Measurements from ENCODE around the gene IL18RAP.
A peak's percentile ranks its signal among the peaks of the same experiment; 100 is the strongest.

The IL18RAP gene

DNA sequence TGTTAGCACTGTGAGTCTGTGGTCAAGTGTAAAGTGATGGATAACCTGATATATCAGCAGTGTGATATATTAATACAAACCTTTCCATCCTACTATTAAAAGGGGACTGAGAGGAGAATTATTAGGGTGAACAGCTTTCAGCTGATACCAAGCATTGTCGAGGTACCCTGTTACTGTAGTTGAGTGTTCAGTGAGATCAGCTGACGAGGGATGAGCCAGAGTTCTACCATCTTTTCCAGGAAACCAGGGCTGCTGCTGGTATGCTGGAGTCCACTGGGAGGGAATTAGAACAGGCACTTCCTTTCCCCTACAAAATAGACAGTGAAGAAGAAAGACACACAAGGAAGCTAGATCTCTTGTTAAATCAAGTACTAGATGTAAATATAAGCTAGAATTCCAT lies 408 bp downstream of the IL18RAP start:
- no peak for DNase-seq (ENCODE audit: low read depth)

DNA sequence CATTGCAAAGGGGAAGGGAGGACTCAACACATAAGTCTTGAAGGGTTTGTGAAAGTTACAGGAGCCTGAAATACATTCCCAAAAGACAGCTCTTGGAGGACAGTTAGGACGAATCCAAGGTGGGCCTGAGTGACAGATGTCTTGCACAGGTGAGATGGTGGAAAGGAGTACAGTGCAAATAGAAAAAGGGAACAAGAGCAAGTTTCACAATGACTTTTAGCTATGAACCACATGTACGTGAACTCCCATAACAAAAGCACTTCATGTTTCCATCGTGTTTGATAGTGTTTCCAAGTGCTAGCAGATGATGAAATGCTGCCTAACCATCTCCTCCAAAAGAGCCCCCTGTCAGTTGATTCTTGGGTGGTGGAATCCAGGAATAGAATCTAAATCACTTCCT lies 1.8 kb downstream of the IL18RAP start:
- no peak for DNase-seq (ENCODE audit: low read depth)

- DNase-seq (ENCODE audit: low read depth): no peak
Measured at GRCh38 chr2:102425441-102426132, 2.6 kb downstream of the IL18RAP start.

DNA sequence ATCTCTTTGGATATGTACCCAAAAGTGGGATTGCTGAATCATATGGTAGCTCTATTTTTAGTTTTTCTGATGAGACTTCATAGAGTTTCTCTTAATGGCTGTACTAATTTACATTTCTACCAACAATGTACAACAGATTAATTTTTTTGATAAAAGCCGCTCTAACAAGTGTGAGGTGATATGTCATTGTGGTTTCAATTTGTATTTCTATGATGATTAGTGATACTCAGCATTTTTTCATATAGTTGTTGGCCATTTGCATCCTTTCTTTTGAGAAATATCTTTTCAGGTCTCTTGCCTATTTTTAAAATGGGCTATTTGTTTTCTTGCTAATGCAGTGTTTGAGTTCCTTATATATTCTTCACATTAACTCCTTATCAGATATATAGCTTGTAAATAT lies 4.3 kb downstream of the IL18RAP start:
- DNase-seq (ENCODE audit: low read depth): no peak

DNA sequence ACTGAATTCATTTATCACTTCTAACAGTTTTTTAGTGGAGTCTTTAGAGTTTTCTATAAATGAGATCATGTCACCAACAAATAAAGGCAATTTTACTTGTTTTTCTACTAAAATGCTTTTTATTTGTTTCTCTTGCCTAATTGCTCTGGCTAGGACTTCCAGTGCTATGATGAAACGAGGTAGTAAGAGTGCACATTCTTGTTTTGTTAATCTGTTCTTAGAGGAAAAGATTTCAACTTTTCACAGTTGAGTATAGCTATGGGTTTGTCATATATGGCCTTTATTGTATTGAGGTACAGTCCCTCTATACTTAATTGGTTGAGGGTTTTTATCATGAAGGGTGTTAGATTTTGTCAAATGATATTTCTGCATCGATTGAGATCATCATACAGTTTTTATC lies 5.6 kb downstream of the IL18RAP start:
- DNase-seq (ENCODE audit: low read depth): no peak

GRCh38 chr2:102432386-102432785 lies 9.4 kb downstream of the IL18RAP start:
- DNase-seq (ENCODE audit: low read depth): no peak

DNA sequence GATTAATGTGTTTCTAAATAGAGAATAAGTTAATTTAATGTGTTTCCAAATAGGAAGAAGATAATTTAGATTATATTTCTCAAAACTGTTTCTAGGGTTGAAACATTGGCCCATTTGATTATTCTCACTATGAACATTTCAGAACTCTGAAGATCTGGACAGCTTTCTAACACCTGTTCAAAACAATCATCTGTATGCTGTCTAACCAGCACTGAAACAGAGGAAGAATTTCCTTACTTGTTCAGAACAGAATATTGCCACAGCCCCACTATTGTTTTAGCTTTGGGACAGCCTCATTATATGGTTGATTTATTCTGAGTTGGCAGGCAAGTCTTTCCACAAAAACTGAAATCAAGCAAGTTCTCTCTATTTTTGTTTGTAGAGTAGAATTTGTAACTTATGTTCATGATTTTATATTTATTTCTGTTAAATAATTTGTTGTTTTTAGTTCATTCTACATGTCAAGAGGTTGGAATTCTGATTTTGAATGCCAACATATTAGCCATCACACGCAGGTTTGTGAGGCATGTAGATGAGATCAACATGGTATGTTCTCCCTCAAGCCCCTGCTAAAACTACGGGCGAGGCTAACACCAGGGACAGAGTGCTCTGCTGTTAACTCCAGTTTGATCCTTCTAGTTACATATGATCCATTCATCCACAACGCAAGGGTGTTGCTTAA lies 11.2 kb downstream of the IL18RAP start:
- DNase-seq (ENCODE audit: low read depth): no peak

DNA sequence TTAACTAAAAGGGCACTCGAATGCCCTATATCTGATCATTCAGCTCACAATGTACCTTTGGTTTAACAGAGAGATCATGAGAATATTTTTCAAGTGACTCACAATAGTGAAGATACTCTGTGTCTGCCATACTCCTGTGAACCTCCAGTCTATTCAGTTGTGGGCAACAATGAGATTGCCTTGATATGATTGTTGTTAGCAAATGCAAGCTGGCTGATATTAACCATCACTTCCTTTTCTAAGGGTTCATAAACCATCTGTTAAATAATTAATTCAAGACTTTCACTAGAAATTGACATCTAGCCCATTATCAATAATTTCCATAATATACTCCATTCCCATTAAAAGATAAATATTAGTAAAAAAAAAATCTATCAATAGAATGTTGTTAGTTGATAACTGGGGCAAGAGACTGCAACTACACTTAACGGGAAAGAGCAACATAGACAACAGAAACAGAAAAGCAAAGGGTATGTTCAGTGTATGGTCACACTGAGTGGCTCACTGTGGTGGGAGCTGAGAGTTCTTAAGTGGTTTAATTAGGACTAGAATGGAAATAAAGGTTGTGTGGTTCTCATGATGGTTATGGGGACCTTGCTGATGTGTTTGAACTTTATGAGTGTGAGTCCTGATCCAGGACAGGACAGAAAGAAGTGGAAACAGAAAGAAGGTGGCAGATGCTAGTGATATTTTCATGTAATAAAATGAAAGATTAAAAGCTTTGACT lies 11.9 kb downstream of the IL18RAP start:
- no peak for DNase-seq (ENCODE audit: low read depth)

GRCh38 chr2:102435741-102436140 lies 12.8 kb downstream of the IL18RAP start:
- DNase-seq (ENCODE audit: low read depth): no peak

DNA sequence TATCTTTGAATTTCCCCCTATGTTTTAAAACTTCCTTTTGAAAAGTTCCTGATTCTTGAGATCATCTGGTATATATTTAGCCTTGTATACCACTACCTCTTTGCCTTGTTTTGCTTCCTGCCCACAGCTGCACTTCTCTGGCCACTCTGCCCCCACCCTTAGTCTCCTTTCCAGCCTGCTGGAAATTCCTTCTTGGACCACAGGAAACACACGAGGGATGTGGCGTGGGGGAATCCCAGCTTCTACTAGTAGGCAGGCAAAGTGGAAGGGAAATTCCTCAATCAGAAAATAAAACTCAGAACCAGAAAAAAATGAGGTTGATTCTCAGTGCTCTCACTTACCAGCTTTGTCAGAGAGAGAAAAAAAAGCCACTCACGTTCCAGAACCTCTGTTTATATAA lies 13.4 kb downstream of the IL18RAP start:
- no peak for DNase-seq (ENCODE audit: low read depth)

DNA sequence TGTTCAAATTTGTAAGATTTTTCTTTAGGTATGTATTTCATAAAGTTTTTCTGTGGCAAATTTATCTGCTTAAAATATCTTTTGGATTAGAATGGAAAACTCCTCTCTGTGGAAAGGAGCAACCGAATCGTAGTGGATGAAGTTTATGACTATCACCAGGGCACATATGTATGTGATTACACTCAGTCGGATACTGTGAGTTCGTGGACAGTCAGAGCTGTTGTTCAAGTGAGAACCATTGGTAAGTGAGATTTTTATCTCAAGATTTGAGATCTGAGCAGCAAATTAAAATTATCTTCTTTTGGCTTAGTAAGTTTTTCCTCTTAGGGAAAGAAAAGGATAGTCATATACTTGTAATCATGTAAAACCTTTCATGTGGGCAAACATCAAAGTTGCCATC lies 14.2 kb downstream of the IL18RAP start:
- no peak for DNase-seq (ENCODE audit: low read depth)

GRCh38 chr2:102438111-102438510 lies 15.2 kb downstream of the IL18RAP start:
- DNase-seq (ENCODE audit: low read depth): no peak

GRCh38 chr2:102438578-102438977 lies 15.6 kb downstream of the IL18RAP start:
- DNase-seq (ENCODE audit: low read depth): no peak

GRCh38 chr2:102439065-102439695 lies 16.2 kb downstream of the IL18RAP start:
- no peak for DNase-seq (ENCODE audit: low read depth)

DNA sequence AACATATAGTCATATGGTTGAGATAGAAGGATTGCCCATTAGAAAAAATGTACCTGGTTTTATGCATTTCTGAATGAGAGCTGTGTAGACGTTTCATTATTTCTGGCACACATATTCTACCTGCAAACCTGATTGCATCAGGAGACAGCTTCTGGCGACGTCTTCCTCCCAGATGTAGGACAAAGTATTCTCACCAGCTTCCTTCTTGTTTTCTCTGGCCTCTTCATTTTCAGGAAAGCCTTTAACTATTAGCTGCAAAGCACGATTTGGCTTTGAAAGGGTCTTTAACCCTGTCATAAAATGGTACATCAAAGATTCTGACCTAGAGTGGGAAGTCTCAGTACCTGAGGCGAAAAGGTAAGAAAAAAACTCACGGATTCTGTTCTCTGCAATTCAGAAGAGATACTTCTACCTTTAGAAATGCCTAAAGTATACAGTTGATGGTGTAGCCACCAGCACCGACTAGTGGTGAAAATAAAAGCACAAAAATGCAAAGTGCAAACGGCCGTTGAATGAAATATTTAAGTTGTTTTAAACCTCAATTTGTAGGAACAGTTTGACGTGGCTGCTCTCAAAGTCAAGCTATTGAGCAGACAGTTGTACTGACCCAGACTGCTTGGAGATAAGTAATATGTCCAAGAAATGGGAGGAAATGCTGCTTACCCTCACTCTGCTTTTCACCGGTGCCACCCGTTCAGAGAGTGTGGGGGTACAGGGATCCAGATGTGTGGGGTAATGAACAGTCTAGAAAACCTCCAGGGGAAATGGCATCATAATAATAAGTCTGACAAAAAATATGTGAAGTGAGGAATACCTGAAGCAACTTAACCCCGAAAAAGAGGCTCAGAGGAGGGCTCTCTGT lies 20.2 kb downstream of the IL18RAP start:
- DNase-seq (ENCODE audit: low read depth): peak; percentile 16

DNA sequence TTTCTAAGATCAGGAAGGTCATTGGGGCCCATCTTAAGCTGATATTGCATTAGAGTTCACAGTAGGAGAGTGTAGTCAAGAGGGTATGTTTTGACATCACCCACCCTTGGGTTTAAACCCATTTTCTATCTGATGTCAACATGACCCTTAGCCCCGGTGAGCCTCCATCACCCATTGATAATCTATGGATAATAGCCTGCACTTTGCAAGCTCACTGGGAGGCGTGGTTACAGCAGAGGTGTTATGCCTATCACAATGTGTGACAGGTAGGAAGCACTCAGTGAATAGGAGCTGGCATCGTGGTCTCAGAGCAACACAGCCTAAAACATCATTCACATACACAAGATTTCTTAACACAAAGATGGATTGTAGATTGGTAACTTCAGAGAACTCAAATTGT lies 21.3 kb downstream of the IL18RAP start:
- no peak for DNase-seq (ENCODE audit: low read depth)

DNA sequence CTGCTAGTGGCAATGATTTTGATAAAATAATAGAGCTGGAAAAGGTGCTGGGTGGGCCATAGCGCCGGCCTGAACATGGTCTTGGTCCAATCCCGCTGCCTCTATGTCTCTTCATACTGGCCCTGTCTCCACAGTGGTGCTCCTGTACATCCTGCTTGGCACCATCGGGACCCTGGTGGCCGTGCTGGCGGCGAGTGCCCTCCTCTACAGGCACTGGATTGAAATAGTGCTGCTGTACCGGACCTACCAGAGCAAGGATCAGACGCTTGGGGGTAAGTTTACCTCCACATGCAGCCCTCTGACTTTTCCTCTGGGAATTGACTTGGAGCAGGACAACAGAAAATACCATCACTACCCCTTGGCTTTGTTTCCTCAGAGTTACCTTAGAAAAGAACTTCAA lies 24.0 kb downstream of the IL18RAP start:
- DNase-seq (ENCODE audit: low read depth): no peak

GRCh38 chr2:102449370-102449974 lies 26.5 kb downstream of the IL18RAP start:
- peak; percentile 35 for DNase-seq (ENCODE audit: low read depth)

DNA sequence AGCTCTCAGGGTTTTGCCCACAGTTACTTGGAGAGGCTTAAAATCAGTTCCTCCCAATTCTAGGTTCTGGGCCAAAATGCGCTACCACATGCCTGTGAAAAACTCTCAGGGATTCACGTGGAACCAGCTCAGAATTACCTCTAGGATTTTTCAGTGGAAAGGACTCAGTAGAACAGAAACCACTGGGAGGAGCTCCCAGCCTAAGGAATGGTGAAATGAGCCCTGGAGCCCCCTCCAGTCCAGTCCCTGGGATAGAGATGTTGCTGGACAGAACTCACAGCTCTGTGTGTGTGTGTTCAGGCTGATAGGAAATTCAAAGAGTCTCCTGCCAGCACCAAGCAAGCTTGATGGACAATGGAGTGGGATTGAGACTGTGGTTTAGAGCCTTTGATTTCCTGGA lies 29.0 kb downstream of the IL18RAP start:
- DNase-seq (ENCODE audit: low read depth): no peak

GRCh38 chr2:102453501-102453900 lies 30.5 kb downstream of the IL18RAP start:
- DNase-seq (ENCODE audit: low read depth): no peak

DNA sequence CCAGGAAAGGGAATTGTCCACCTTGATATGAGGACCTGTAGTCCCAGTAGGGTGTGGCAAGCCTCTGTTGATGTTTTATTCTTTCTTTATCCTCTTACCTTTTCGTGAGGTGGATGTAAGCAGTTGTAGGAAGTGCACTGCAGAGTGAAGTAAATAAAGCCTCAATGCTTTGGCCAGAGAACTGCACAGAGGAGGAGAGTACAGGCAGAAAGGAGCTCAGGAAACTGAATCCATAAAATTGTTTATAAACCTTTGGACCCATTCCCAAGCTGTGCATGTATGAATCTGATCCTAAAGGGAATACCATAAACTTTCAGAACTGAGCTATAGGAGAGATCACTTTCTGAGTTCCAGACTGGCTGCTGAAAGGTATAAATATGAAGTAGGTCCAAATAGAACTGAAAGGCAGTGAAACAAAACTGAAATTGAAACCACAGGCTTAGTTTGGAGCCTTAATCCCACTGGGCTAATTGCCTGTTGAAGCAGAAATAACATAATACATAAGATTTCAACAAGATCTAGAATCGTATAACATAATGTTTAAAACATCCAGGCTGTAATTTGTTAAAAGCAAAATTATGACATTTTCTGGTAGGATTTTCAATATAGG lies 32.2 kb downstream of the IL18RAP start:
- DNase-seq (ENCODE audit: low read depth): no peak

Data from fibroblast of the conjunctiva (primary cell).